A549 (cell line): ENCODE measurements around the gene OSTM1. TPM values are rescaled to one million over a fixed set of nuclear protein-coding genes. Genes with fewer than 3 reads are reported as not detected.

Experiments
- ATAC-seq, 2 experiments: fragments of 200-7000 bp in 1 of 2; fragments of >200 bp in 1 of 2; cut with Nextera tagmentation in 1 of 2; cut with Tn5 transposase in 1 of 2; 3 replicates each; pipeline versions ENCODE4 v1.8.0 to v1.9.1; 2018 to 2020; ENCODE audit warnings: mild to moderate bottlenecking in 1 of 2, moderate library complexity in 1 of 2
- CTCF ChIA-PET: fragments of 300-600 bp; sonication (Branson Sonifier 250); formaldehyde crosslinking; extraction: SDS; loops from one replicate; lab custom pipeline; 2021; ENCODE audit warnings: antibody characterized with exemption, inconsistent platforms; lab: Yijun Ruan, JAX
- POLR2A ChIA-PET: fragments of 350-600 bp; formaldehyde crosslinking; extraction: SDS; loops from one replicate; lab custom pipeline; 2021; ENCODE audit warnings: antibody characterized with exemption, inconsistent platforms; lab: Yijun Ruan, JAX
- DNase-seq, 2 experiments: peaks; one replicate each; pipeline versions ENCODE4 v3.0.0 to v3.0.0-alpha.2; 2011 to 2016; ENCODE audit warnings: low read depth in 1 of 2, low spot score in 1 of 2
- FAIRE-seq: peaks from 2 replicates; lab custom pipeline; 2011; peaks lifted over from hg19 to GRCh38; lab: Jason Lieb, UNC
- H3K27ac ChIP-seq, 2 experiments: fragments of >200 bp; sonication (Bioruptor Twin); formaldehyde crosslinking; 3 replicates each; pipeline ENCODE4 v1.5.1; 2016 to 2017
- H3K4me1 ChIP-seq: fragments of >200 bp; sonication (Bioruptor Twin); formaldehyde crosslinking; 3 replicates; pipeline ENCODE4 v1.6.1; 2016
- H3K4me2 ChIP-seq: fragments of >200 bp; sonication (Bioruptor Twin); formaldehyde crosslinking; 3 replicates; pipeline ENCODE4 v1.6.1; 2016
- H3K4me3 ChIP-seq: fragments of >200 bp; sonication (Bioruptor Twin); formaldehyde crosslinking; 3 replicates; pipeline ENCODE4 v1.5.1; 2016
- H3K9me3 ChIP-seq: fragments of >200 bp; sonication (Bioruptor Twin); formaldehyde crosslinking; 3 replicates; pipeline ENCODE4 v1.6.1; 2016
- CBX2 ChIP-seq: fragments of 200-600 bp; sonication (generic); IDR thresholded peaks from 2 replicates; pipeline ENCODE4 v1.6.1; 2016; ENCODE audit warnings: low read depth, mild to moderate bottlenecking, borderline replicate concordance
- CBX8 ChIP-seq: fragments of 200-600 bp; sonication (generic); IDR thresholded peaks from 2 replicates; pipeline ENCODE4 v1.6.1; 2016
- CEBPB ChIP-seq, 2 experiments: fragments of >200 bp in 1 of 2; sonication (Bioruptor Twin) in 1 of 2; formaldehyde crosslinking in 1 of 2; IDR thresholded peaks; 2 replicates each; pipeline ENCODE4 v1.6.1; 2012 to 2016
- CHD2 ChIP-seq: fragments of 150-350 bp; IDR thresholded peaks from 2 replicates; pipeline ENCODE4 v1.6.1; 2014; ENCODE audit warnings: low read length; ENCODE audit not compliant: partially characterized antibody
- CHD4 ChIP-seq: fragments of 200-600 bp; sonication (generic); IDR thresholded peaks from 2 replicates; pipeline ENCODE4 v1.6.1; 2016; ENCODE audit warnings: antibody characterized with exemption, mild to moderate bottlenecking, borderline replicate concordance
- E2F6 ChIP-seq: IDR thresholded peaks from 2 replicates; pipeline ENCODE4 v1.6.1; 2012; ENCODE audit warnings: low read depth, borderline replicate concordance
- EHF ChIP-seq: fragments of 250-450 bp; sonication (Bioruptor Pico); IDR thresholded peaks from 2 replicates; pipeline ENCODE4 v1.5.0; 2020; ENCODE audit warnings: mild to moderate bottlenecking
- FOSB ChIP-seq: fragments of 250-450 bp; sonication (Bioruptor Pico); IDR thresholded peaks from 2 replicates; pipeline ENCODE4 v1.5.0; 2020; ENCODE audit warnings: mild to moderate bottlenecking, moderate library complexity
- FOXS1 ChIP-seq: fragments of 250-450 bp; sonication (Bioruptor Pico); IDR thresholded peaks from 2 replicates; pipeline ENCODE4 v1.5.0; 2020; ENCODE audit warnings: mild to moderate bottlenecking, moderate library complexity
- GATA3 ChIP-seq: IDR thresholded peaks from 2 replicates; pipeline ENCODE4 v1.6.1; 2012; ENCODE audit warnings: borderline replicate concordance
- HDAC2 ChIP-seq: fragments of 200-600 bp; sonication (generic); IDR thresholded peaks from 2 replicates; pipeline ENCODE4 v1.6.1; 2016
- HES2 ChIP-seq: fragments of >200 bp; sonication (Bioruptor Twin); formaldehyde crosslinking; IDR thresholded peaks from 2 replicates; pipeline ENCODE4 v1.6.1; 2016
- HEYL ChIP-seq: fragments of 250-450 bp; sonication (Bioruptor Pico); IDR thresholded peaks from 2 replicates; pipeline ENCODE4 v1.8.0; 2021; ENCODE audit warnings: mild to moderate bottlenecking, moderate library complexity
- KDM1A ChIP-seq: fragments of 200-600 bp; sonication (generic); IDR thresholded peaks from 2 replicates; pipeline ENCODE4 v1.6.1; 2016; ENCODE audit warnings: low read depth, mild to moderate bottlenecking
- MAFK ChIP-seq: fragments of 450-650 bp; IDR thresholded peaks from 2 replicates; pipeline ENCODE4 v1.6.1; 2014; ENCODE audit not compliant: partially characterized antibody
- MAZ ChIP-seq: fragments of 150-350 bp; IDR thresholded peaks from 2 replicates; pipeline ENCODE4 v1.6.1; 2014; ENCODE audit warnings: antibody characterized with exemption, low read depth, low read length, borderline replicate concordance
- NFE2L2 ChIP-seq: fragments of 150-350 bp; conservative IDR thresholded peaks from 2 replicates; pipeline ENCODE4 v1.6.1; 2014; ENCODE audit warnings: low read length
- PBX3 ChIP-seq: IDR thresholded peaks from 2 replicates; pipeline ENCODE4 v1.6.1; 2012
- PHF8 ChIP-seq: fragments of 200-600 bp; sonication (generic); IDR thresholded peaks from 2 replicates; pipeline ENCODE4 v1.6.1; 2016; ENCODE audit warnings: low read depth, mild to moderate bottlenecking, antibody characterized with exemption, moderate library complexity, borderline replicate concordance
- POLR2A ChIP-seq: IDR thresholded peaks from 2 replicates; pipeline ENCODE4 v1.6.1; 2012; ENCODE audit warnings: mild to moderate bottlenecking, low read length
- POLR2AphosphoS2 ChIP-seq: conservative IDR thresholded peaks from 2 replicates; pipeline ENCODE4 v1.6.1; 2012; ENCODE audit warnings: low read length, improper control_type of control experiment, inconsistent platforms
- RAD21 ChIP-seq, 2 experiments: fragments of >200 bp in 1 of 2; sonication (Bioruptor Twin) in 1 of 2; formaldehyde crosslinking in 1 of 2; IDR thresholded peaks in 1 of 2; conservative IDR thresholded peaks in 1 of 2; 2 replicates in 1 of 2; 3 replicates in 1 of 2; pipeline ENCODE4 v1.6.1; 2012 to 2018; ENCODE audit warnings: inconsistent platforms in 1 of 2
- RFX5 ChIP-seq: fragments of 450-650 bp; IDR thresholded peaks from 2 replicates; pipeline ENCODE4 v1.7.1; 2014; ENCODE audit warnings: antibody characterized with exemption, mild to moderate bottlenecking, moderate library complexity
- RNF2 ChIP-seq: fragments of 200-600 bp; sonication (generic); IDR thresholded peaks from 2 replicates; pipeline ENCODE4 v1.6.1; 2016; ENCODE audit warnings: low read depth, mild to moderate bottlenecking, antibody characterized with exemption, moderate library complexity, borderline replicate concordance
- SREBF2 ChIP-seq: fragments of 450-650 bp; IDR thresholded peaks from 2 replicates; pipeline ENCODE4 v1.6.1; 2014; ENCODE audit warnings: mild to moderate bottlenecking, moderate library complexity
- USF2 ChIP-seq: fragments of 450-650 bp; IDR thresholded peaks from 2 replicates; pipeline ENCODE4 v1.6.1; 2014; ENCODE audit warnings: antibody characterized with exemption
- WGBS: methylation state at CpG from one replicate; pipeline ENCODE4 v1.1.6; 2017; ENCODE audit errors: missing lambda C conversion rate; 5-methylcytosine and 5-hydroxymethylcytosine counted together
- polyA plus RNA-seq, 4 experiments: library from polyadenylated mRNA; depleted of rRNA in 3 of 4; stranded (reverse); fragments of >200 nt; fragmentation: RNase III in 1 of 4; extraction: RNeasy Plus Mini Kit Qiagen cat#74134 plus additional on column Dnase treatment in 1 of 4; gene quantifications; 2 replicates in 3 of 4; 3 replicates in 1 of 4; pipeline ENCODE4 v1.2.3, GENCODE V29; 2011 to 2017
- TF ChIP-seq, protein P1 (sequence below): fragments of 250-450 bp; sonication (Bioruptor Pico); IDR thresholded peaks from 2 replicates; pipeline ENCODE4 v1.5.0; 2020; ENCODE audit warnings: low read depth, mild to moderate bottlenecking, moderate library complexity
- TF ChIP-seq, protein P2 (sequence below): IDR thresholded peaks from 2 replicates; pipeline ENCODE4 v1.6.1; 2012

The OSTM1 gene
- polyA plus RNA-seq, 2 of the 4 experiments (the other 2 are of a cell fraction), result 16.8 to 41.7 TPM

DNA sequence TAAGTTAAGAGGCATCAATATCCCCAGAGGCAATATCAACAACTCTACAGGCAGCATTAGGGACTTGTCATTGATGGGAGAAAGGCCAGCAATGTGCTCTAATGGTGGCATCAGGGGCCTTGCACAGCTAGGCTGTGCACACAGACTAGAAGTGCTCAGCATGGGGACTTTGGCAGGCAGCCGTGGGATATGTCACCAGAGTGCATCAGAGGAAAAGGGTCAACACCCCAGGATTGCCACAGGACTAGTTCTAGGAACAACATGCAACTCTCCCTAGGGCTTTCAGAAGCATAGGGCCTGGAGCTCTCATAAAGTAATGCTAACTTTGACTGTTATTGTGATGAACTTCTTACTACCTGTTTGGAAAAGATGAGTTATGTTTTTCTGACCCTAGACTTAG lies 32.2 kb upstream of the OSTM1 start:
- POLR2A ChIA-PET, result no interaction called here
- no peak for ATAC-seq
- H3K4me1 ChIP-seq, result no peaks in the 10 kb centered on the region
- H3K4me2 ChIP-seq, result no peak overlapping the region
- CTCF ChIA-PET, result interaction anchor here (1.0 to 2.8 kb wide), 2 partner anchors 57 to 385 kb away, joined by 3 to 11 read pairs; no protein-coding TSS in a partner anchor
- WGBS, result 13% methylated on average over 1 of the region's 1 CpG
- no peak overlapping the region for H3K27ac ChIP-seq
- no peaks in the 10 kb centered on the region for H3K9me3 ChIP-seq
- no peak for DNase-seq
- no peak overlapping the region for H3K4me3 ChIP-seq
- FAIRE-seq, result no peak
- TF ChIP-seq KDM1A, result no peak
- no peak for TF ChIP-seq HEYL
- TF ChIP-seq CHD4, result no peak
- TF ChIP-seq FOSB (CRISPR knock-in tag), result no peak
- TF ChIP-seq, protein P1, sequence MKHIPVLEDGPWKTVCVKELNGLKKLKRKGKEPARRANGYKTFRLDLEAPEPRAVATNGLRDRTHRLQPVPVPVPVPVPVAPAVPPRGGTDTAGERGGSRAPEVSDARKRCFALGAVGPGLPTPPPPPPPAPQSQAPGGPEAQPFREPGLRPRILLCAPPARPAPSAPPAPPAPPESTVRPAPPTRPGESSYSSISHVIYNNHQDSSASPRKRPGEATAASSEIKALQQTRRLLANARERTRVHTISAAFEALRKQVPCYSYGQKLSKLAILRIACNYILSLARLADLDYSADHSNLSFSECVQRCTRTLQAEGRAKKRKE (CRISPR knock-in tag), result no peak
- no peak for TF ChIP-seq SREBF2
- TF ChIP-seq RAD21 (conservative IDR thresholded peaks at IDR 0.05 in 1 of 2, IDR thresholded peaks at IDR 0.05 in 1 of 2), result no peak

- H3K4me2 ChIP-seq, result no peak overlapping the region
- DNase-seq (no peak), ATAC-seq (no peak), FAIRE-seq (no peak)
- no peak overlapping the region for H3K27ac ChIP-seq
- TF ChIP-seq USF2, result no peak
- no peak for TF ChIP-seq POLR2A
- TF ChIP-seq EHF (CRISPR knock-in tag), result no peak
- TF ChIP-seq CBX8, result no peak
- TF ChIP-seq FOXS1 (CRISPR knock-in tag), result no peak
- POLR2A ChIA-PET, result no interaction called here
- no peak overlapping the region for H3K4me3 ChIP-seq
- no peaks in the 10 kb centered on the region for H3K9me3 ChIP-seq
- WGBS, result 87% methylated on average over 5 of the region's 5 CpGs
- CTCF ChIA-PET, result interaction anchor here (2.8 kb wide), 1 partner anchor 386 kb away, joined by 11 read pairs; no protein-coding TSS in a partner anchor
- H3K4me1 ChIP-seq, result no peaks in the 10 kb centered on the region
Observed at GRCh38 chr6:108106261-108106660, 31.7 kb upstream of the OSTM1 start.

GRCh38 chr6:108105571-108105970 lies 31.0 kb upstream of the OSTM1 start:
- FAIRE-seq, result no peak
- Histone ChIP-seq H3K27ac (no peak overlapping the region), H3K4me1 (no peaks in the 10 kb centered on the region), H3K4me3 (no peak overlapping the region), H3K9me3 (no peaks in the 10 kb centered on the region), H3K4me2 (no peak overlapping the region)
- ChIA-PET POLR2A (no interaction called here), CTCF (interaction anchor here (0.5 to 1.9 kb wide), 2 partner anchors 9 to 87 kb away, joined by 3 to 11 read pairs; no protein-coding TSS in a partner anchor)
- 96% methylated on average over 1 of the region's 1 CpG for WGBS
- no peak for DNase-seq
- TF ChIP-seq CBX2, result no peak
- no peak for TF ChIP-seq CEBPB (IDR thresholded peaks at IDR 0.05)
- ATAC-seq, result no peak

- Histone ChIP-seq H3K9me3 (no peaks in the 10 kb centered on the region), H3K27ac (no peak overlapping the region), H3K4me3 (no peak overlapping the region), H3K4me1 (no peaks in the 10 kb centered on the region), H3K4me2 (no peak overlapping the region)
- ChIA-PET CTCF (interaction anchor here (0.7 kb wide), 1 partner anchor 130 kb away, joined by 5 read pairs; no protein-coding TSS in a partner anchor), POLR2A (no interaction called here)
- WGBS, result 67% methylated on average over 3 of the region's 3 CpGs
- TF ChIP-seq PBX3, result no peak
- TF ChIP-seq MAZ, result no peak
- TF ChIP-seq HDAC2, result no peak
- no peak for TF ChIP-seq MAFK
- no peak for TF ChIP-seq RFX5
- TF ChIP-seq FOXS1 (CRISPR knock-in tag), result no peak
- TF ChIP-seq CHD2, result no peak
- TF ChIP-seq POLR2AphosphoS2, result no peak
- no peak for TF ChIP-seq HES2
- TF ChIP-seq HEYL, result no peak
- no peak for TF ChIP-seq GATA3
- TF ChIP-seq PHF8, result no peak
- TF ChIP-seq RNF2, result no peak
- TF ChIP-seq, protein P2, sequence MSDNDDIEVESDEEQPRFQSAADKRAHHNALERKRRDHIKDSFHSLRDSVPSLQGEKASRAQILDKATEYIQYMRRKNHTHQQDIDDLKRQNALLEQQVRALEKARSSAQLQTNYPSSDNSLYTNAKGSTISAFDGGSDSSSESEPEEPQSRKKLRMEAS, result no peak
- TF ChIP-seq NFE2L2, result no peak
- no peak for TF ChIP-seq E2F6
- no peak for FAIRE-seq
- ATAC-seq, result no peak
- no peak for DNase-seq
Observed at GRCh38 chr6:108102965-108103364, 28.4 kb upstream of the OSTM1 start.
